HG02973 (cell line): ENCODE measurements around the gene PFAS.

Source experiments
- ATAC-seq: cut with Tn5 transposase; IDR thresholded peaks from one replicate; pipeline ENCODE4 v1.9.1; 2021; ENCODE audit warnings: moderate library complexity; ENCODE audit not compliant: unreplicated experiment

The PFAS gene

GRCh38 chr17:8267480-8268147, 18.5 kb downstream of the PFAS start:
- no peak for ATAC-seq

GRCh38 chr17:8268550-8269298, 19.6 kb downstream of the PFAS start:
- no peak for ATAC-seq

DNA sequence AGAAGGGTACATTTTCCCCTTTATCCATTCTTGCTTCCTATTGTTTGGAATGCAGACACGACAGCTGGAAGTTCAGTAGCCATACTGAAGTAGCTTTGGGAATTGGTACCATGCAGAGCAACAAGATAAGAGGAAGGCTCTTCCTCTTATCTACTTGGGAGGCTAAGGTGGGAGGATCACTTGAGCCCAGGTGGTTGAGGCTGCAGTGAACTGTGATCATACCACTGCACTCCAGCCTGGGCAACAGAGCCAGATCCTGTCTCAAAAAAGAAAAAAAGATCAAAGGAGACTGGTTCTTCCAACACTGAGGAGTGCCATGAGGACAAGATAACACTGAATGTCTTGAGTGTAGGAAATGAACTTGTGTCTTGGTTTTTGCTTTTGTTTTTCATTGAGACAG, 23.3 kb downstream of the PFAS start:
- ATAC-seq = no peak

- no peak for ATAC-seq
These were observed 24.9 kb downstream of the PFAS start for GRCh38 chr17:8273884-8274444.

DNA sequence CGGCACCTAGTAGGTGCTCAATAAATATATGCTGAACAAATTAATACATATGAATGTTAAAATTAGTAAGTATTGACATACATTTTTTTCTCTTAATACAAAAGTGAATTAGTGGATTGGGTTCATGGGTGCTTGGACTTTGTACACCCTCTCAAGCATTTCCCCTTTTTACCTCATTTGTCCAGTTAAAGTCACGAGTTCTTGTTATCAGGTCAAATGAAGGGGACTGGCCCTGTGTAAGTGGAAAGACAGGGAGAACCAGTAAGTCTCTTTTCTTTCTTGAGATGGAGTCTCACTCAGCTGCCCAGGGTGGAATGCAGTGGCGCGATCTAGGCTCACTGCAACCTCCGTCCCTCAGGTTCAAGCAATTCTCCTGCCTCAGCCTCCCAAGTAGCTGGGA, 25.7 kb downstream of the PFAS start:
- ATAC-seq = no peak

- ATAC-seq = no peak
These were observed 26.6 kb downstream of the PFAS start for GRCh38 chr17:8275421-8276290.

DNA sequence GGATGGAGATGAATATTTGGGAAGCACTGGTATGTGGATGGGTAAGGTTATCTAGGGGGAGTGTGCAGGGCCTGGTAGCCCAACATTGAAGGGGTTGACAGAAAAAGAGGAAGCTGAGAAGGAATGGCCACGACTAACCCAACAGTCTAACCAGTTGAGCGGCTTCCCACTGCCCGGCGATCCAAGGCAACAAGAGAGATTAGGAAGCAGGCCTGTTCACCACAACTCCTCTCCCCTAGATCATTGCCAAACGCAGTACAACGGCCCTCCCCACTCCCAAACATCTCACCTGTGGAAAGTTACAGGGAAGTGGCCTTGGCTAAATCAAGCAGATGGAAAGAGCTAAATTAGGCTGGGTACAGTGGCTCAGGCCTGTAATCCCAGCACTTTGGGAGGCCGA, 28.2 kb downstream of the PFAS start:
- no peak for ATAC-seq

DNA sequence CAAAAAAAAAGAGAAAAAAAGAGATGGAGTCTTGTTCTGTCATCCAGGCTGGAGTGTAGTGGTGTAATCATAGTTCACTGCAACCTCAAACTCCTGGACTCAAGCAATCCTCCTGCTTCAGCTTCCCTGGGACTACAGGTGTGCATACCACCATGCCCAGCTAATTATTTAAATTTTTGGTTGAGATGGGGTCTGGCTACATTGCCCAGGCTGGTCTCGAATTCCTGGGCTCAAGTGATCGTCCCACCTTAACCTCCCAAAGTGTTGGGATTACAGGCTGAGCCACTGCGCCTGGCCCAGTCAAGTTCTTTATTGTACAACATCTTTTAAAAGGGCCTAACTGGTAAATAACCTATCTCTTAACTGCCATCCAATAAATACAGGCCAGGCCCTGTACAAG, 33.3 kb downstream of the PFAS start:
- no peak for ATAC-seq

- no peak for ATAC-seq
These were observed 34.3 kb downstream of the PFAS start for GRCh38 chr17:8283356-8283755.

DNA sequence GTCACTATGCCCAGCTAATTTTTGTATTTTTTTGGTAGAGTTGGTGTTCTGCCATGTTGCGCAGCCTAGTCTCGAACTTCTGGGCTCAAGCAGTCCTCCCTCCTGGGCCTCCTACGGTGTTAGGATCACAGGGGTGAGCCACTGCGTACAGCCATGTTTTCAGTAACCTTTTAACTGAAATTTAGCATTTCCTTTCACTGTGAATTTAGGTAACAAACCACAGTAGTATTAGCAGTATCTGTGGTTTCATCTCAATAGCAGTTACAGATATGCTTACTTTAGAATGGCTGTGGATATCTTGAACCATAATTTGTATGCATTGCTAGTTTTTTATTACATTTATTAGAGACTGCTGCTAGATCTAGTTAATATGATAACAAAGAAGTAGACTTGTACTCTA, 35.0 kb downstream of the PFAS start:
- ATAC-seq = no peak

DNA sequence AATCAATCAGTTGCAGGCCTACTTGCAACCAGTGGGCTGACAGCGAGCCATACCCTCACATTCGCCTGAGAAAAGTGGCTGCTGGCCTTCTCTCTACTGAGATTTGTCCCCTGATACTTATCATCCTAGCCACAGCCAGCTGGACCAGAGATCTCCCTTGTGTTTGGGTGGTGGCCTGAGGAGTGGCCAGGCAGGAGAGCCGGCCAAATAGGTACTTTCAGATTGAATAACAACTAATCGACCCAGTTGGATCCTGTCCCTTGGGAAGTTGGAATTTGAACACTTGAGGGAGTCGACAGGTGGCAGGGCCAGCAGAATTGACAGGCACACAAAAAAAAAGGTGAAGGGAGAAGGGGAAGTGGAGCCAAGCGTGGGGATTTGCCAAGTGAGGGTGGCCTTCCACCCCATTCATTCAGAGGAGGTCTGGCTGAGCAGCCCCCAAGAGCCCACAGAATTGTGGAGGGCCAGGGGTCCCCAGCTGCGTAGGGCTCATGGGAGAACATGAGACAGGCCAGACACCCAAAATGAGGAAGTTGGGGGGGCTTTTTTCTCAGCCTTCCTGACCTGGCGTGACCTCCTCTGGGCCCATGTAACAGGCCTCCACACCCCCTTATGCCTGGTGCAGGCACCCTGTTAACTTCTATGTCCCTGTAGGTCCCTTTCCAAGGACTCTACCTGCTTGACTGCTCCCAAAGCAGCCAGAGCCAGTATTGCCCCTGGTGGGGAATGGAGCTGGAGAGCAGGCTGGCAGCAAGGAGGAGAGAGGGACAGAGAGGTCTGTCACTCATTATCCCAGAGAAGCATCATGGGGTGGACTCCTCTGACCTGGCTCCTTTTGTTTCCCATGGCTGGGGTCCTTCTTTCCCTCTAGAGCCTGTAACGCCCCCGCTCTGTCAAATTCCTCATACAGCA, 36.4 kb downstream of the PFAS start:
- ATAC-seq = no peak

GRCh38 chr17:8287651-8288335, 38.7 kb downstream of the PFAS start:
- ATAC-seq = no peak

- peak; percentile 61 for ATAC-seq
These were observed 39.4 kb downstream of the PFAS start, which contains the start of gene RANGRF for GRCh38 chr17:8288336-8289102. Gene RANGRF, plus strand, starts transcription at chr17:8288670. Its CDS starts 119 bp downstream, at chr17:8288789.

GRCh38 chr17:8289103-8289397, 40.0 kb downstream of the PFAS start:
- no peak for ATAC-seq

GRCh38 chr17:8290043-8290442, 41.0 kb downstream of the PFAS start:
- ATAC-seq = no peak

- ATAC-seq = no peak
These were observed 43.7 kb downstream of the PFAS start for GRCh38 chr17:8292639-8293395.

- ATAC-seq = no peak
These were observed 45.3 kb downstream of the PFAS start for GRCh38 chr17:8294361-8294760.

DNA sequence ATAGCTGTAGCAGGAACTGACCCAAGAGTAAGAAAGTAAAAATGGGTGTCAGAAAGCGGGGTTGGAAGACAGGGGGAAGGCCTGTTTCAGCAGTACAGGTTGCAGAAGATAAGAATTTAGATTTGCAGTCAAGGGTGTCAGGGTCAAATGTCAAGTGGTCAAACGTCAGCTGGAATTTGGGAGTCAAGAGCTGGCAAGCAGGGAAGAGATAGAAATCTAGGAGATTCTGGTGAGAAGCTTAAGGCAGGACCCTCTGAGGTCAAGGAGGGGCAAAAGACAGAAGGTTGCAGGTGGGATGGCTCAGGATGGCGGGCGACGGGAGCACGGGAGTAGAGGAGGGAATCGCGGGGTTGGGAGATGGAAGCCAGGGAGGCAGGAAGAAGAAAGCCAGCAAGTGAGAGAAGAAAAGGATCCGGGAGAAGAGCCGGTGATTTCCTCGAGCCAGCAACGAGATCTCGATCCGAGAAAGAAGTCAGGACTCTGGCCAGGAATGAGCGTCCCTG, 45.8 kb downstream of the PFAS start:
- no peak for ATAC-seq
